ENCODE results near the gene NUS1.
"Not testable (repeated sequence)": the region's sequence is repeated elsewhere in the genome, so short reads cannot be mapped to it uniquely, and the experiment has no call there.

DNA sequence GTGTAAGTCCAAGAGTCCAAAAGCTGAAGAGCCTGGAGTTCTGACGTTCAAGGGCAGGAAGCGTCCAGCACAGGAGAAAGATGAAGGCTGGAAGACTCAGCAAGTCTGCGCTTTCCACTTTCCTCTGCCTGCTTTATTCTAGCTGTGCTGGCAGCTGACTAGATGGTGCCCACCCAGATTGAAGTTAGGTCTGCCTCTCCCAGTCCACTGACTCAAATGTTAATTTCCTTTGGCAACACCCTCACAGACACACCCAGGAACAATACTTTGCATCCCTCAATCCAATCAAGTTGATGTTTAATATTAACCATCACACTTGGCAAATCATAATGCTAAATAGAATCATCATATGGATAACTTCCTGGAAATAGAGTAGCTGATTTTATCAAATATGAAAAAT lies 23.3 kb upstream of the NUS1 start:
- TF ChIP-seq MAFK (IDR thresholded peaks at IDR 0.05; ENCODE audit: partially characterized antibody); EP300 (IDR thresholded peaks at IDR 0.05); NR3C1 (IDR thresholded peaks at IDR 0.05); HOXB5 (CRISPR knock-in tag; IDR thresholded peaks at IDR 0.05); RAD21 (conservative IDR thresholded peaks at IDR 0.05 in 1 of 2, IDR thresholded peaks at IDR 0.05 in 1 of 2); CBX8 (IDR thresholded peaks at IDR 0.05); POLR2A (IDR thresholded peaks at IDR 0.05; ENCODE audit: low read length); RNF2 (IDR thresholded peaks at IDR 0.05; ENCODE audit: borderline replicate concordance, low read depth); JUNB (IDR thresholded peaks at IDR 0.05): not testable (repeated sequence)
- TF ChIP-seq, protein P1, sequence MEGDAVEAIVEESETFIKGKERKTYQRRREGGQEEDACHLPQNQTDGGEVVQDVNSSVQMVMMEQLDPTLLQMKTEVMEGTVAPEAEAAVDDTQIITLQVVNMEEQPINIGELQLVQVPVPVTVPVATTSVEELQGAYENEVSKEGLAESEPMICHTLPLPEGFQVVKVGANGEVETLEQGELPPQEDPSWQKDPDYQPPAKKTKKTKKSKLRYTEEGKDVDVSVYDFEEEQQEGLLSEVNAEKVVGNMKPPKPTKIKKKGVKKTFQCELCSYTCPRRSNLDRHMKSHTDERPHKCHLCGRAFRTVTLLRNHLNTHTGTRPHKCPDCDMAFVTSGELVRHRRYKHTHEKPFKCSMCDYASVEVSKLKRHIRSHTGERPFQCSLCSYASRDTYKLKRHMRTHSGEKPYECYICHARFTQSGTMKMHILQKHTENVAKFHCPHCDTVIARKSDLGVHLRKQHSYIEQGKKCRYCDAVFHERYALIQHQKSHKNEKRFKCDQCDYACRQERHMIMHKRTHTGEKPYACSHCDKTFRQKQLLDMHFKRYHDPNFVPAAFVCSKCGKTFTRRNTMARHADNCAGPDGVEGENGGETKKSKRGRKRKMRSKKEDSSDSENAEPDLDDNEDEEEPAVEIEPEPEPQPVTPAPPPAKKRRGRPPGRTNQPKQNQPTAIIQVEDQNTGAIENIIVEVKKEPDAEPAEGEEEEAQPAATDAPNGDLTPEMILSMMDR (IDR thresholded peaks at IDR 0.05), result not testable (repeated sequence)
- TF ChIP-seq, protein P2, sequence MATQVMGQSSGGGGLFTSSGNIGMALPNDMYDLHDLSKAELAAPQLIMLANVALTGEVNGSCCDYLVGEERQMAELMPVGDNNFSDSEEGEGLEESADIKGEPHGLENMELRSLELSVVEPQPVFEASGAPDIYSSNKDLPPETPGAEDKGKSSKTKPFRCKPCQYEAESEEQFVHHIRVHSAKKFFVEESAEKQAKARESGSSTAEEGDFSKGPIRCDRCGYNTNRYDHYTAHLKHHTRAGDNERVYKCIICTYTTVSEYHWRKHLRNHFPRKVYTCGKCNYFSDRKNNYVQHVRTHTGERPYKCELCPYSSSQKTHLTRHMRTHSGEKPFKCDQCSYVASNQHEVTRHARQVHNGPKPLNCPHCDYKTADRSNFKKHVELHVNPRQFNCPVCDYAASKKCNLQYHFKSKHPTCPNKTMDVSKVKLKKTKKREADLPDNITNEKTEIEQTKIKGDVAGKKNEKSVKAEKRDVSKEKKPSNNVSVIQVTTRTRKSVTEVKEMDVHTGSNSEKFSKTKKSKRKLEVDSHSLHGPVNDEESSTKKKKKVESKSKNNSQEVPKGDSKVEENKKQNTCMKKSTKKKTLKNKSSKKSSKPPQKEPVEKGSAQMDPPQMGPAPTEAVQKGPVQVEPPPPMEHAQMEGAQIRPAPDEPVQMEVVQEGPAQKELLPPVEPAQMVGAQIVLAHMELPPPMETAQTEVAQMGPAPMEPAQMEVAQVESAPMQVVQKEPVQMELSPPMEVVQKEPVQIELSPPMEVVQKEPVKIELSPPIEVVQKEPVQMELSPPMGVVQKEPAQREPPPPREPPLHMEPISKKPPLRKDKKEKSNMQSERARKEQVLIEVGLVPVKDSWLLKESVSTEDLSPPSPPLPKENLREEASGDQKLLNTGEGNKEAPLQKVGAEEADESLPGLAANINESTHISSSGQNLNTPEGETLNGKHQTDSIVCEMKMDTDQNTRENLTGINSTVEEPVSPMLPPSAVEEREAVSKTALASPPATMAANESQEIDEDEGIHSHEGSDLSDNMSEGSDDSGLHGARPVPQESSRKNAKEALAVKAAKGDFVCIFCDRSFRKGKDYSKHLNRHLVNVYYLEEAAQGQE (IDR thresholded peaks at IDR 0.05), result not testable (repeated sequence)
